C4-2B (cell line): ENCODE results near the gene NIT2.

Source experiments
- ZFX ChIP-seq: fragments of 450-650 bp; IDR thresholded peaks from 2 replicates; pipeline ENCODE4 v1.6.1; 2017
- TF ChIP-seq, protein P1 (sequence below): fragments of 450-650 bp; conservative IDR thresholded peaks from 2 replicates; pipeline ENCODE4 v1.5.1; 2017; ENCODE audit warnings: mild to moderate bottlenecking

DNA sequence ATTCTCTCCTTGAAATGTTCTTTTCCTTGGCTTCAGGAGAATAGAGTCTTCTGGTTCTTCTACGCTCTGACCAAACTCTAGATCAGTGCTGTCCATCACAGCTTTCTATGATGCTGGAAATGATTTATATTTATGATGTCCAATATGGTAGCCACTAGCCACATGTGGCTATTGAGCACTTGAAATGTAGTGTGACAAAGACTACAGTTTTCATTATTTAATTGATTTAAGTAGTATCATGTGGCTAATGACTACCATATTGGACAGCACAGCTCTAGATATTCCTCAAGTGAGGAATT lies 69.6 kb downstream of the NIT2 start:
- TF ChIP-seq, protein P1, sequence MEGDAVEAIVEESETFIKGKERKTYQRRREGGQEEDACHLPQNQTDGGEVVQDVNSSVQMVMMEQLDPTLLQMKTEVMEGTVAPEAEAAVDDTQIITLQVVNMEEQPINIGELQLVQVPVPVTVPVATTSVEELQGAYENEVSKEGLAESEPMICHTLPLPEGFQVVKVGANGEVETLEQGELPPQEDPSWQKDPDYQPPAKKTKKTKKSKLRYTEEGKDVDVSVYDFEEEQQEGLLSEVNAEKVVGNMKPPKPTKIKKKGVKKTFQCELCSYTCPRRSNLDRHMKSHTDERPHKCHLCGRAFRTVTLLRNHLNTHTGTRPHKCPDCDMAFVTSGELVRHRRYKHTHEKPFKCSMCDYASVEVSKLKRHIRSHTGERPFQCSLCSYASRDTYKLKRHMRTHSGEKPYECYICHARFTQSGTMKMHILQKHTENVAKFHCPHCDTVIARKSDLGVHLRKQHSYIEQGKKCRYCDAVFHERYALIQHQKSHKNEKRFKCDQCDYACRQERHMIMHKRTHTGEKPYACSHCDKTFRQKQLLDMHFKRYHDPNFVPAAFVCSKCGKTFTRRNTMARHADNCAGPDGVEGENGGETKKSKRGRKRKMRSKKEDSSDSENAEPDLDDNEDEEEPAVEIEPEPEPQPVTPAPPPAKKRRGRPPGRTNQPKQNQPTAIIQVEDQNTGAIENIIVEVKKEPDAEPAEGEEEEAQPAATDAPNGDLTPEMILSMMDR, result no peak
- no peak for TF ChIP-seq ZFX
